Smooth muscle cell (in vitro differentiated cells): ENCODE measurements around the gene MROH2B. TPM values are rescaled to one million over a fixed set of nuclear protein-coding genes. Genes with fewer than 3 reads are reported as not detected.

Source experiments
- DNase-seq: peaks from one replicate; lab custom pipeline; 2025; ENCODE audit not compliant: unreplicated experiment; lab: John Stamatoyannopoulos, UW
- H2AFZ ChIP-seq: fragments of 200-600 bp; sonication (generic); 2 replicates; pipeline ENCODE4 v1.6.0; 2016; ENCODE audit warnings: antibody characterized with exemption, low read depth, mild to moderate bottlenecking
- H3F3A ChIP-seq: fragments of 200-600 bp; sonication (generic); 2 replicates; pipeline ENCODE4 v1.6.0; 2017; ENCODE audit warnings: antibody characterized with exemption, low read depth
- H3K27ac ChIP-seq: fragments of 200-600 bp; sonication (generic); 2 replicates; pipeline ENCODE4 v1.5.1; 2016; ENCODE audit warnings: low read depth, mild to moderate bottlenecking
- H3K27me3 ChIP-seq: fragments of 200-600 bp; sonication (generic); 2 replicates; pipeline ENCODE4 v1.6.1; 2016; ENCODE audit warnings: low read depth, mild to moderate bottlenecking
- H3K36me3 ChIP-seq: fragments of 200-600 bp; sonication (generic); 2 replicates; pipeline ENCODE4 v1.5.1; 2016; ENCODE audit warnings: low read depth
- H3K4me1 ChIP-seq: fragments of 200-600 bp; sonication (generic); 2 replicates; pipeline ENCODE4 v1.5.1; 2016; ENCODE audit warnings: low read depth
- H3K4me2 ChIP-seq: fragments of 200-600 bp; sonication (generic); 2 replicates; pipeline ENCODE4 v1.6.0; 2016; ENCODE audit warnings: mild to moderate bottlenecking
- H3K4me3 ChIP-seq: fragments of 200-600 bp; sonication (generic); 2 replicates; pipeline ENCODE4 v1.5.1; 2016; ENCODE audit warnings: mild to moderate bottlenecking
- H3K79me2 ChIP-seq: fragments of 200-600 bp; sonication (generic); 2 replicates; pipeline ENCODE4 v1.6.0; 2016; ENCODE audit warnings: low read depth, mild to moderate bottlenecking
- H3K9ac ChIP-seq: fragments of 200-600 bp; sonication (generic); 2 replicates; pipeline ENCODE4 v1.6.0; 2016; ENCODE audit warnings: low read depth
- H3K9me3 ChIP-seq: fragments of 200-600 bp; sonication (generic); replicated peaks from 2 replicates; pipeline ENCODE4 v1.5.1; 2016; ENCODE audit warnings: low read depth
- H4K20me1 ChIP-seq: fragments of 200-600 bp; sonication (generic); 2 replicates; pipeline ENCODE4 v1.6.0; 2016; ENCODE audit warnings: low read depth
- CTCF ChIP-seq: fragments of 200-600 bp; sonication (generic); IDR thresholded peaks from 2 replicates; pipeline ENCODE4 v1.5.1; 2017; ENCODE audit warnings: borderline replicate concordance, mild to moderate bottlenecking, antibody characterized with exemption; ENCODE audit not compliant: insufficient read depth, poor library complexity, severe bottlenecking
- whole genome bisulfite sequencing: methylation state at CpG from one replicate; pipeline ENCODE4 v1.1.7; 2016; ENCODE audit warnings: low lambda C conversion rate; 5-methylcytosine and 5-hydroxymethylcytosine counted together
- polyA plus RNA-seq: library from polyadenylated mRNA; unstranded; fragments of >200 nt; fragmentation: Nextera tagmentation; extraction: Ambion mirVana; gene quantifications from 2 replicates; pipeline ENCODE4 v1.2.1, GENCODE V29; 2016
- total RNA-seq: library from RNA; depleted of rRNA; stranded (reverse); fragments of >200 nt; gene quantifications from 2 replicates; pipeline ENCODE4 v1.2.3, GENCODE V29; 2014

The MROH2B gene
- total and polyA plus RNA-seq, 2 experiments from 2014 or later = not detected

GRCh38 chr5:40987349-40987748 lies 83.8 kb downstream of the MROH2B start:
- Histone ChIP-seq H3K4me2 (no peak overlapping the region), H3K79me2 (no peaks in the 10 kb centered on the region), H3K27ac (no peak overlapping the region), H2AFZ (no peak overlapping the region), H3K9me3 (no peaks in the 10 kb centered on the region), H3K27me3 (no peaks in the 10 kb centered on the region), H3K36me3 (no peaks in the 10 kb centered on the region), H4K20me1 (no peaks in the 10 kb centered on the region), H3F3A (peaks cover 10% of the 10 kb centered on the region), H3K9ac (no peak overlapping the region), H3K4me3 (no peak overlapping the region), H3K4me1 (no peaks in the 10 kb centered on the region)
- DNase-seq = no peak
- TF ChIP-seq CTCF = no peak

GRCh38 chr5:40986666-40987065 lies 84.5 kb downstream of the MROH2B start:
- Histone ChIP-seq H3F3A (peaks cover 10% of the 10 kb centered on the region), H2AFZ (no peak overlapping the region), H3K4me2 (no peak overlapping the region), H3K4me1 (no peaks in the 10 kb centered on the region), H3K9ac (no peak overlapping the region), H3K9me3 (no peaks in the 10 kb centered on the region), H3K79me2 (no peaks in the 10 kb centered on the region), H3K27me3 (no peaks in the 10 kb centered on the region), H3K4me3 (no peak overlapping the region), H3K27ac (no peak overlapping the region), H3K36me3 (no peaks in the 10 kb centered on the region), H4K20me1 (no peaks in the 10 kb centered on the region)
- 38% methylated on average over 3 of the region's 3 CpGs for WGBS
- TF ChIP-seq CTCF = no peak
- DNase-seq = no peak

GRCh38 chr5:40985501-40985900 lies 85.6 kb downstream of the MROH2B start:
- no peak for DNase-seq
- Histone ChIP-seq H3K4me2 (peak overlapping the region; percentile 6), H2AFZ (no peak overlapping the region), H3K79me2 (no peaks in the 10 kb centered on the region), H3K27me3 (no peaks in the 10 kb centered on the region), H3F3A (peaks cover 4% of the 10 kb centered on the region), H3K27ac (peak overlapping the region; percentile 49), H3K9ac (no peak overlapping the region), H3K36me3 (no peaks in the 10 kb centered on the region), H3K4me1 (no peaks in the 10 kb centered on the region), H3K4me3 (no peak overlapping the region), H4K20me1 (no peaks in the 10 kb centered on the region), H3K9me3 (no peaks in the 10 kb centered on the region)
- no peak for TF ChIP-seq CTCF
- 61% methylated on average over 4 of the region's 4 CpGs for WGBS

- Histone ChIP-seq H3F3A (no peaks in the 10 kb centered on the region), H3K9ac (no peak overlapping the region), H3K27me3 (no peaks in the 10 kb centered on the region), H2AFZ (no peak overlapping the region), H3K9me3 (no peaks in the 10 kb centered on the region), H3K36me3 (no peaks in the 10 kb centered on the region), H3K4me1 (no peaks in the 10 kb centered on the region), H3K27ac (no peak overlapping the region), H3K4me3 (no peak overlapping the region), H4K20me1 (no peaks in the 10 kb centered on the region), H3K4me2 (peak overlapping the region; percentile 6), H3K79me2 (no peaks in the 10 kb centered on the region)
- no peak for TF ChIP-seq CTCF
- WGBS = 71% methylated on average over 3 of the region's 3 CpGs
- no peak for DNase-seq
These were observed 86.3 kb downstream of the MROH2B start for GRCh38 chr5:40984884-40985283.
